Left forelimb (tissue), 1 donor: ENCODE measurements around the gene TSPAN18.

Experiments
- DNase-seq: peaks from one replicate; pipeline ENCODE4 v3.0.0-alpha.2; 2018; ENCODE audit warnings: low spot score

Gene TSPAN18

GRCh38 chr11:44759743-44760476 lies 33.1 kb downstream of the TSPAN18 start:
- DNase-seq: no peak

- no peak for DNase-seq
Measured at GRCh38 chr11:44760477-44760872, 33.7 kb downstream of the TSPAN18 start.

GRCh38 chr11:44760917-44761550 lies 34.3 kb downstream of the TSPAN18 start:
- peak; percentile 58 for DNase-seq

GRCh38 chr11:44761551-44761961 lies 34.8 kb downstream of the TSPAN18 start:
- DNase-seq: peak; percentile 44

- DNase-seq: no peak
Measured at GRCh38 chr11:44763121-44763820, 36.5 kb downstream of the TSPAN18 start.

GRCh38 chr11:44764583-44764982 lies 37.8 kb downstream of the TSPAN18 start:
- no peak for DNase-seq

- no peak for DNase-seq
Measured at GRCh38 chr11:44765026-44765595, 38.3 kb downstream of the TSPAN18 start.

- DNase-seq: no peak
Measured at GRCh38 chr11:44765676-44766075, 38.9 kb downstream of the TSPAN18 start.

- peak; percentile 67 for DNase-seq
Measured at GRCh38 chr11:44766112-44766971, 39.6 kb downstream of the TSPAN18 start.

- peak; percentile 46 for DNase-seq
Measured at GRCh38 chr11:44766972-44767278, 40.2 kb downstream of the TSPAN18 start.

- DNase-seq: no peak
Measured at GRCh38 chr11:44767421-44767820, 40.7 kb downstream of the TSPAN18 start.

- peak; percentile 57 for DNase-seq
Measured at GRCh38 chr11:44770401-44770800, 43.6 kb downstream of the TSPAN18 start.

GRCh38 chr11:44771252-44771734 lies 44.5 kb downstream of the TSPAN18 start:
- DNase-seq: no peak

GRCh38 chr11:44771841-44772240 lies 45.1 kb downstream of the TSPAN18 start:
- no peak for DNase-seq

GRCh38 chr11:44773351-44773965 lies 46.7 kb downstream of the TSPAN18 start:
- peak; percentile 55 for DNase-seq

- peak; percentile 68 for DNase-seq
Measured at GRCh38 chr11:44774108-44774507, 47.3 kb downstream of the TSPAN18 start.

GRCh38 chr11:44774731-44775130 lies 48.0 kb downstream of the TSPAN18 start:
- no peak for DNase-seq

GRCh38 chr11:44775366-44775984 lies 48.7 kb downstream of the TSPAN18 start:
- peak; percentile 55 for DNase-seq

- no peak for DNase-seq
Measured at GRCh38 chr11:44775985-44776446, 49.3 kb downstream of the TSPAN18 start.

GRCh38 chr11:44776551-44777208 lies 49.9 kb downstream of the TSPAN18 start:
- peak; percentile 53 for DNase-seq
